GM23248 (cell line): ENCODE results near the gene CENPP. TPM values are rescaled to one million over a fixed set of nuclear protein-coding genes. Genes with fewer than 3 reads are reported as not detected.

ENCODE experiments used
- DNase-seq: peaks from one replicate; pipeline ENCODE4 v3.0.0-alpha.2; 2015
- H2AFZ ChIP-seq: fragments of 200-600 bp; sonication (generic); 2 replicates; pipeline ENCODE4 v1.6.1; 2016; ENCODE audit warnings: antibody characterized with exemption
- H3F3A ChIP-seq: fragments of 200-600 bp; sonication (generic); 2 replicates; pipeline ENCODE4 v1.6.1; 2016; ENCODE audit warnings: mild to moderate bottlenecking, antibody characterized with exemption, mixed run types; ENCODE audit not compliant: insufficient read depth
- H3K27ac ChIP-seq: fragments of 200-600 bp; sonication (generic); 2 replicates; pipeline ENCODE4 v1.5.1; 2016; ENCODE audit warnings: mild to moderate bottlenecking
- H3K27me3 ChIP-seq: fragments of 200-600 bp; sonication (generic); replicated peaks from 2 replicates; pipeline ENCODE4 v1.6.1; 2016; ENCODE audit warnings: mild to moderate bottlenecking; ENCODE audit not compliant: insufficient read depth
- H3K36me3 ChIP-seq: fragments of 200-600 bp; sonication (generic); 2 replicates; pipeline ENCODE4 v1.6.1; 2016; ENCODE audit warnings: low read depth, mild to moderate bottlenecking
- H3K4me1 ChIP-seq: fragments of 200-600 bp; sonication (generic); 2 replicates; pipeline ENCODE4 v1.6.1; 2016; ENCODE audit warnings: mild to moderate bottlenecking; ENCODE audit not compliant: insufficient read depth
- H3K4me2 ChIP-seq: fragments of 200-600 bp; sonication (generic); one replicate; pipeline ENCODE4 v1.6.1; 2016; ENCODE audit warnings: mild to moderate bottlenecking; ENCODE audit not compliant: unreplicated experiment
- H3K4me3 ChIP-seq: fragments of 200-600 bp; sonication (generic); 2 replicates; pipeline ENCODE4 v1.5.1; 2016; ENCODE audit warnings: mild to moderate bottlenecking
- H3K79me2 ChIP-seq: fragments of 200-600 bp; sonication (generic); 2 replicates; pipeline ENCODE4 v1.6.1; 2016; ENCODE audit warnings: mild to moderate bottlenecking; ENCODE audit not compliant: insufficient read depth
- H3K9ac ChIP-seq: fragments of 200-600 bp; sonication (generic); 2 replicates; pipeline ENCODE4 v1.6.1; 2016; ENCODE audit warnings: mild to moderate bottlenecking
- H3K9me2 ChIP-seq: fragments of 200-600 bp; sonication (generic); 2 replicates; pipeline ENCODE4 v1.6.1; 2016; ENCODE audit warnings: mixed run types, mild to moderate bottlenecking, moderate library complexity; ENCODE audit not compliant: insufficient read depth
- H3K9me3 ChIP-seq: fragments of 200-600 bp; sonication (generic); one replicate; pipeline ENCODE4 v1.6.1; 2017; ENCODE audit warnings: low read depth
- H4K20me1 ChIP-seq: fragments of 200-600 bp; sonication (generic); 2 replicates; pipeline ENCODE4 v1.6.0; 2016; ENCODE audit not compliant: insufficient read depth
- EZH2 ChIP-seq: fragments of 200-600 bp; sonication (generic); IDR thresholded peaks from 2 replicates; pipeline ENCODE4 v1.6.1; 2018; ENCODE audit warnings: antibody characterized with exemption, mild to moderate bottlenecking; ENCODE audit not compliant: insufficient read depth, poor library complexity, severe bottlenecking
- EZH2phosphoT487 ChIP-seq: fragments of 200-600 bp; sonication (generic); IDR thresholded peaks from 2 replicates; pipeline ENCODE4 v1.6.1; 2018; ENCODE audit warnings: antibody characterized with exemption, moderate library complexity, mild to moderate bottlenecking, low read depth; ENCODE audit not compliant: insufficient read depth
- WGBS, 2 experiments: methylation state at CpG; one replicate each; pipeline ENCODE4 v1.1.6; 2015 to 2017; ENCODE audit warnings: low lambda C conversion rate in 2 of 2, low coverage in 1 of 2; ENCODE audit errors: missing lambda C conversion rate in 2 of 2; 5-methylcytosine and 5-hydroxymethylcytosine counted together
- in situ Hi-C: fragments of 300-500 bp; cut with MboI; formaldehyde crosslinking; loops from 2 replicates; pipeline ENCODE4 v1.15.0; 2020
- polyA plus RNA-seq: library from polyadenylated mRNA; unstranded; fragments of >200 nt; fragmentation: Nextera tagmentation; extraction: Ambion mirVana; gene quantifications from 2 replicates; pipeline ENCODE4 v1.2.1, GENCODE V29; 2016
- total RNA-seq: library from RNA; depleted of rRNA; stranded (reverse); fragments of >200 nt; shearing (Covaris generic); gene quantifications from 2 replicates; pipeline ENCODE4 v1.2.3, GENCODE V29; 2014

CENPP gene
- total and polyA plus RNA-seq, 2 experiments from 2014 or later: 2.5 to 7.4 TPM

DNA sequence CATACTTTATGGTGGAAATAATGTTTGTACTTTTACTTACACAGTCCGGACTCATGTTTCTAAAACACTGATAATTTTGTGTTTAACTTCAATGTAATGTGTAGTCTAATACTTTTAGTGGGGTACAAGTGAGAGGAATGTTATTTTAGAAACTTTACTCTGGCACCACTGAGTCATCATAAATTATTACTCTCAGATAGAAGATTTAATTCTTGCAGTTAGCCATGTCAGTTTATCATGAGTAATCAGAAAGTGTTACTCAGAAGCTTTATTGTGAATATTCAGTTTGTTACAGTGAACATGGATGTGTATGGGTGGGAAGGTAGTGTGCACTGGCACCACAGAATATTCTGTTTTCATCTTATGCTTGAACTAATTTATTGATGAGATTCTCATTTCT lies 58.6 kb downstream of the CENPP start:
- H3K79me2 ChIP-seq: no peaks in the 10 kb centered on the region
- H2AFZ ChIP-seq: 0 out of 2 replicates have a peak overlapping the region, but pooled peaks have one; percentile 3
- peaks cover 21% of the 10 kb centered on the region for H3F3A ChIP-seq
- H3K4me1 ChIP-seq: peaks cover 38% of the 10 kb centered on the region
- no peaks in the 10 kb centered on the region for H3K27me3 ChIP-seq
- no peaks in the 10 kb centered on the region for H3K9me3 ChIP-seq
- peak; percentile 63 for DNase-seq
- no peak overlapping the region for H3K9ac ChIP-seq
- H4K20me1 ChIP-seq: no peaks in the 10 kb centered on the region
- no peak overlapping the region for H3K4me3 ChIP-seq
- H3K9me2 ChIP-seq: no peaks in the 10 kb centered on the region
- peak overlapping the region; percentile 21 for H3K4me2 ChIP-seq
- 74 to 85% methylated on average over 1 of the region's 1 CpG for WGBS, 2 experiments
- no peak for TF ChIP-seq EZH2phosphoT487
- no peak for TF ChIP-seq EZH2
- H3K36me3 ChIP-seq: no peaks in the 10 kb centered on the region
- in situ Hi-C loops: no loop called here
- H3K27ac ChIP-seq: peak overlapping the region; percentile 17

DNA sequence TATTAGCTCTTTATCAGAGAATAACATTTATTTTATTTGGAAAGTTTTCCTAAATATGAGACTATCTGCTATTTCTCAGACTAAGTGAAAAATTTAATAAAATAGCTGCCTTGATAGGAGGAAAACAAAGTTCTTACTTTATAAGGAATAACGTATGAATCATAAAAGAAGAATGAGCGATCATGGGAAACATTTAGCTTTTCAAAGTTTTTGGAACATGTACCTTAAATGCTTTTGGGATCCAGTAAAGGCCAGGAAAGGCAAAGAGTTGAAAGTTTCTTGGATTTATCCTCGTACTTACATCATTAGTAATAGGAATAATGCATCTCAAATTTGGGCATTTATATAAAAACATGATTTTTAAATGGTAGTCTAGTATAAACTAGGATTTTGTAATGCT lies 59.2 kb downstream of the CENPP start:
- Histone ChIP-seq H2AFZ (no peak overlapping the region), H3K4me1 (peaks cover 32% of the 10 kb centered on the region), H3K27me3 (no peaks in the 10 kb centered on the region), H3K27ac (peak overlapping the region; percentile 17), H3K9me3 (no peaks in the 10 kb centered on the region), H3K4me2 (peak overlapping the region; percentile 21), H3K9me2 (no peaks in the 10 kb centered on the region), H3F3A (peaks cover 15% of the 10 kb centered on the region), H3K79me2 (no peaks in the 10 kb centered on the region), H4K20me1 (no peaks in the 10 kb centered on the region), H3K36me3 (no peaks in the 10 kb centered on the region), H3K9ac (no peak overlapping the region), H3K4me3 (no peak overlapping the region)
- no peak for TF ChIP-seq EZH2
- TF ChIP-seq EZH2phosphoT487: no peak
- no peak for DNase-seq
- in situ Hi-C loops: no loop called here
- 78 to 80% methylated on average over 3 of the region's 3 CpGs for WGBS, 2 experiments

DNA sequence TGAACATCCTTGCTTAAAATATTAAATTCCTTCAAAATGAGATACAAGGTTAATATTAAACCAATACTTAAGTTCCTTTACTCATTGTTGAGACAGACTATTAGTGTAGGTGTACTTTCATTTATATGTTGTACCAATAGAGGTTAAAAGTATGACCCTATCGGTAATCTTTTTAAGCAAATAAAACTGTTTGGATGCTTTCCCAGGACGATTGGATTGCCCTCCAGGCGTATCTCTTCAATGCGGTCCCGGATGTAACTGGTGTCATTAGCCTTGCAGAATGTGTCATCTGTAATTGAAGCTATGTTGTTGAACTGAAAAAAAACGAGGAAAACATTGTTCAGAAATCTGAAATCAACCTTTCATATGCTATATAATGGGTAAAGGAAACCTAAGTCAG lies 59.7 kb downstream of the CENPP start:
- Histone ChIP-seq H3K79me2 (no peaks in the 10 kb centered on the region), H3F3A (peaks cover 13% of the 10 kb centered on the region; the same call in 1 of the 2 replicates), H3K9ac (no peak overlapping the region), H3K4me2 (no peak overlapping the region), H3K9me2 (no peaks in the 10 kb centered on the region), H2AFZ (no peak overlapping the region), H4K20me1 (no peaks in the 10 kb centered on the region), H3K4me1 (peaks cover 27% of the 10 kb centered on the region), H3K27me3 (no peaks in the 10 kb centered on the region), H3K4me3 (no peak overlapping the region), H3K9me3 (no peaks in the 10 kb centered on the region), H3K36me3 (no peaks in the 10 kb centered on the region), H3K27ac (no peak overlapping the region)
- 45 to 48% methylated on average over 6 of the region's 6 CpGs for WGBS, 2 experiments
- TF ChIP-seq EZH2 (no peak), EZH2phosphoT487 (no peak)
- in situ Hi-C loops: no loop called here
- DNase-seq: no peak

DNA sequence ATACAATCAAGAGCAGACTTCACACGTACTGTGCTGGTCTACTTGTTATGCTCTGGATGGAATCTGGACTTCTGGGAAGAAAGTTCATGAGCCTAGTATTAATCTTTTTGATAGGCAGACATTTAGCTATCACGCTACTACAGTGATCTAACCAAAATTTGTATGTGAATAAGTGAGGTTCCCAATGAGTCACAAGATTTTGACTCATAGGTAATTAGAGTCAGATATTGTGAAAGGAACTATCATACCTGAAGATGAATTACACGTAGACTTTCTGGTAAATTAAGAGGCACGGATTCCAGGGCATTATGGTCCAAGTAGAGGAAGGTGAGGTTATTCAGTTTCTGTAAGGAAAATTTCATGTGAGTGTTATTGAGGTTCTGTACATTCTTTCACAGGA lies 60.2 kb downstream of the CENPP start:
- Histone ChIP-seq H3K27ac (no peak overlapping the region), H3K36me3 (no peaks in the 10 kb centered on the region), H3K4me1 (peaks cover 24% of the 10 kb centered on the region), H3K4me2 (no peak overlapping the region), H3K9me3 (no peaks in the 10 kb centered on the region), H3F3A (peaks cover 13% of the 10 kb centered on the region; the same call in 1 of the 2 replicates), H2AFZ (no peak overlapping the region), H3K79me2 (no peaks in the 10 kb centered on the region), H3K9me2 (no peaks in the 10 kb centered on the region), H4K20me1 (no peaks in the 10 kb centered on the region), H3K9ac (no peak overlapping the region), H3K4me3 (no peak overlapping the region), H3K27me3 (no peaks in the 10 kb centered on the region)
- TF ChIP-seq EZH2 (no peak), EZH2phosphoT487 (no peak)
- peak; percentile 62 for DNase-seq
- 64 to 71% methylated on average over 4 of the region's 4 CpGs for WGBS, 2 experiments
- in situ Hi-C loops: no loop called here

DNA sequence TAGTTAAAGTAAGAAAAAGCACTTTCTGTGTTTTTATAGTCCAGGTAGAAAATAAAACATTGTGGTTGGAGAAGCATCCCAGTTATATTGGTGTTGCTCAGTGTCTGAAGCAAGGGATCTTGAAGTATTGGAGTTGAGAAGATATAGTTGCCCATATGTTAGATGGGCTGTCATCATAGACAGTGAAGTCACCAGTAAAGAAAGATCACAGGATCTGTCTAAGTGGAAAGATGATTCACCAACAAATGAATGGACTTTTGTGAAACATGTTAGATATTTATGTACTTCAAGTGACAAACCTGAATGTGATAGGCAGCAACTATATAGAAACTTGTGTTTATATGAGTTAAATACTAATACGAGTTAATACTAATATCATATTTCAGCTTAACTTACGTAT lies 66.9 kb downstream of the CENPP start:
- no peak overlapping the region for H3K9ac ChIP-seq
- no peak overlapping the region for H2AFZ ChIP-seq
- 57 to 75% methylated on average over 2 of the region's 2 CpGs for WGBS, 2 experiments
- H3F3A ChIP-seq: peaks cover 16% of the 10 kb centered on the region
- no peaks in the 10 kb centered on the region for H3K27me3 ChIP-seq
- H3K79me2 ChIP-seq: no peaks in the 10 kb centered on the region
- H3K4me1 ChIP-seq: peaks cover 16% of the 10 kb centered on the region
- no peak overlapping the region for H3K27ac ChIP-seq
- no peaks in the 10 kb centered on the region for H3K9me3 ChIP-seq
- H3K4me3 ChIP-seq: no peak overlapping the region
- H3K9me2 ChIP-seq: no peaks in the 10 kb centered on the region
- in situ Hi-C loops: no loop called here
- H3K4me2 ChIP-seq: no peak overlapping the region
- H4K20me1 ChIP-seq: no peaks in the 10 kb centered on the region
- no peaks in the 10 kb centered on the region for H3K36me3 ChIP-seq
- DNase-seq: peak; percentile 57
- TF ChIP-seq EZH2 (no peak), EZH2phosphoT487 (no peak)
